Liver (tissue), 9 donors: Measurements from ENCODE around the gene KAZN. TPM values are rescaled to one million over a fixed set of nuclear protein-coding genes. Genes with fewer than 3 reads are reported as not detected.

Source experiments
- DNase-seq: peaks from one replicate; pipeline ENCODE4 v3.0.0-alpha.2; 2017; ENCODE audit warnings: low spot score
- H3K27ac ChIP-seq, 2 donors: one replicate each; pipeline ENCODE4 v1.7.0; 2013; ENCODE audit warnings: inconsistent platforms in 2 of 2, low read length in 2 of 2, control low read depth in 1 of 2, low read depth in 1 of 2, mild to moderate bottlenecking in 1 of 2
- H3K27me3 ChIP-seq, 4 donors: one replicate each; pipeline versions ENCODE4 v1.6.1 to v1.7.0; 2013; ENCODE audit warnings: low read length in 3 of 4, inconsistent platforms in 1 of 4, mild to moderate bottlenecking in 1 of 4, moderate library complexity in 1 of 4; ENCODE audit not compliant: control insufficient read depth in 4 of 4, insufficient read depth in 4 of 4
- H3K36me3 ChIP-seq, 4 donors: one replicate each; pipeline versions ENCODE4 v1.6.1 to v1.7.0; 2013; ENCODE audit warnings: low read length in 3 of 4, mild to moderate bottlenecking in 3 of 4, low read depth in 1 of 4, moderate library complexity in 1 of 4; ENCODE audit not compliant: control insufficient read depth in 4 of 4, insufficient read depth in 3 of 4
- H3K4me1 ChIP-seq, 4 donors: one replicate each; pipeline versions ENCODE4 v1.6.1 to v1.7.0; 2013; ENCODE audit warnings: low read length in 3 of 4, mild to moderate bottlenecking in 3 of 4, moderate library complexity in 1 of 4; ENCODE audit not compliant: control insufficient read depth in 4 of 4, insufficient read depth in 4 of 4
- H3K4me3 ChIP-seq, 3 donors: one replicate each; pipeline versions ENCODE4 v1.6.1 to v1.7.0; 2013; ENCODE audit warnings: low read length in 3 of 3, control low read depth in 1 of 3, low read depth in 1 of 3, mild to moderate bottlenecking in 1 of 3
- H3K9ac ChIP-seq, 2 donors: one replicate each; pipeline ENCODE4 v1.7.0; 2013; ENCODE audit warnings: low read length in 2 of 2, mild to moderate bottlenecking in 2 of 2, moderate library complexity in 2 of 2, control low read depth in 1 of 2, low read depth in 1 of 2
- H3K9me3 ChIP-seq, 4 donors: one replicate each; pipeline versions ENCODE4 v1.6.1 to v1.7.0; 2013; ENCODE audit warnings: low read length in 3 of 4; ENCODE audit not compliant: control insufficient read depth in 4 of 4
- CTCF ChIP-seq: fragments of 150-350 bp; IDR thresholded peaks from 2 replicates; pipeline ENCODE4 v1.5.1; 2017; ENCODE audit warnings: improper control_type of control experiment, low read depth, low read length; ENCODE audit not compliant: missing input control
- EGR1 ChIP-seq, 2 donors: IDR thresholded peaks; 2 replicates each; pipeline ENCODE4 v1.6.1; 2016 to 2018; ENCODE audit warnings: antibody characterized with exemption in 2 of 2, low read depth in 2 of 2
- FOXA1 ChIP-seq: IDR thresholded peaks from 2 replicates; pipeline ENCODE4 v1.6.1; 2016; ENCODE audit warnings: antibody characterized with exemption
- FOXA2 ChIP-seq: IDR thresholded peaks from 2 replicates; pipeline ENCODE4 v1.6.1; 2016; ENCODE audit warnings: antibody characterized with exemption
- GABPA ChIP-seq, 2 donors: IDR thresholded peaks in 1 of 2; conservative IDR thresholded peaks in 1 of 2; 2 replicates each; pipeline ENCODE4 v1.6.1; 2016; ENCODE audit warnings: antibody characterized with exemption in 2 of 2, mild to moderate bottlenecking in 1 of 2, moderate library complexity in 1 of 2
- HNF4A ChIP-seq, 2 donors: conservative IDR thresholded peaks; 2 replicates each; pipeline ENCODE4 v1.6.1; 2016; ENCODE audit warnings: antibody characterized with exemption in 2 of 2, mild to moderate bottlenecking in 2 of 2
- HNF4G ChIP-seq: IDR thresholded peaks from 2 replicates; pipeline ENCODE4 v1.6.1; 2016; ENCODE audit warnings: antibody characterized with exemption
- JUND ChIP-seq, 2 donors: IDR thresholded peaks; 2 replicates each; pipeline ENCODE4 v1.6.1; 2016; ENCODE audit warnings: antibody characterized with exemption in 2 of 2
- MAX ChIP-seq: IDR thresholded peaks from 2 replicates; pipeline ENCODE4 v1.6.1; 2016; ENCODE audit warnings: antibody characterized with exemption
- NR2F2 ChIP-seq: IDR thresholded peaks from 2 replicates; pipeline ENCODE4 v1.6.1; 2016; ENCODE audit warnings: antibody characterized with exemption
- RAD21 ChIP-seq, 2 donors: IDR thresholded peaks; 2 replicates each; pipeline ENCODE4 v1.6.1; 2016; ENCODE audit warnings: antibody characterized with exemption in 2 of 2, mild to moderate bottlenecking in 2 of 2
- REST ChIP-seq: IDR thresholded peaks from 2 replicates; pipeline ENCODE4 v1.6.1; 2016; ENCODE audit warnings: antibody characterized with exemption, mild to moderate bottlenecking
- RXRA ChIP-seq, 2 donors: IDR thresholded peaks; 2 replicates each; pipeline ENCODE4 v1.6.1; 2017 to 2018; ENCODE audit warnings: antibody characterized with exemption in 2 of 2, mild to moderate bottlenecking in 1 of 2
- SP1 ChIP-seq: IDR thresholded peaks from 2 replicates; pipeline ENCODE4 v1.6.1; 2018; ENCODE audit warnings: antibody characterized with exemption, mild to moderate bottlenecking
- TAF1 ChIP-seq: conservative IDR thresholded peaks from 2 replicates; pipeline ENCODE4 v1.6.1; 2016; ENCODE audit warnings: antibody characterized with exemption, mild to moderate bottlenecking
- YY1 ChIP-seq: IDR thresholded peaks from 2 replicates; pipeline ENCODE4 v1.6.1; 2016; ENCODE audit warnings: antibody characterized with exemption, mild to moderate bottlenecking
- WGBS: extraction: QIAGEN DNeasy Blood & Tissue Kit; methylation state at CpG from one replicate; pipeline ENCODE4 v1.1.7; 2013; 5-methylcytosine and 5-hydroxymethylcytosine counted together
- polyA plus RNA-seq, 2 donors: library from polyadenylated mRNA; stranded (reverse) in 1 of 2; unstranded in 1 of 2; fragments of 200-250 nt in 1 of 2; fragments of >200 nt in 1 of 2; fragmentation: Nextera tagmentation in 1 of 2; extraction: Ambion mirVana in 1 of 2; gene quantifications; one replicate each; pipeline versions ENCODE4 v1.2.1 to v1.2.3, GENCODE V29; 2013 to 2015
- total RNA-seq, 2 donors: library from RNA; depleted of rRNA; stranded (reverse); fragments of >200 nt; gene quantifications; one replicate each; pipeline ENCODE4 v1.2.3, GENCODE V29; 2014
- TF ChIP-seq, protein P1 (sequence below): IDR thresholded peaks from 2 replicates; pipeline ENCODE4 v1.6.1; 2016; ENCODE audit warnings: antibody characterized with exemption
- donor health status: healthy.
- donor health status: healthy.
- donor health status: healthy.
- donor health status: healthy.
- donor health status: healthy.

KAZN gene
- total and polyA plus RNA-seq, 4 donors = 1.9 to 6.9 (median 2.4) TPM

GRCh38 chr1:14891991-14892390 is 293.5 kb downstream of the KAZN start:
- Histone ChIP-seq H3K4me1 (no peaks in the 10 kb centered on the region), H3K4me3 (no peak overlapping the region), H3K9ac (no peak overlapping the region), H3K36me3 (no peaks in the 10 kb centered on the region), H3K9me3 (no peaks in the 10 kb centered on the region), H3K27me3 (no peaks in the 10 kb centered on the region), H3K27ac (no peak overlapping the region)
- no peak for DNase-seq
- 87% methylated on average over 4 of the region's 4 CpGs for WGBS
- TF ChIP-seq EGR1 (IDR thresholded peaks at IDR 0.05; ENCODE audit: low read depth in 2 of 2) (no peak), CTCF (no peak), SP1 (no peak), RXRA (IDR thresholded peaks at IDR 0.05) (no peak), FOXA1 (no peak), HNF4A (conservative IDR thresholded peaks at IDR 0.05) (no peak), HNF4G (no peak), FOXA2 (no peak), REST (no peak), MAX (no peak), GABPA (IDR thresholded peaks at IDR 0.05 in 1 of 2, conservative IDR thresholded peaks at IDR 0.05 in 1 of 2) (no peak), YY1 (no peak), RAD21 (IDR thresholded peaks at IDR 0.05) (no peak), NR2F2 (no peak), TAF1 (no peak), JUND (IDR thresholded peaks at IDR 0.05) (no peak)
- TF ChIP-seq, protein P1, sequence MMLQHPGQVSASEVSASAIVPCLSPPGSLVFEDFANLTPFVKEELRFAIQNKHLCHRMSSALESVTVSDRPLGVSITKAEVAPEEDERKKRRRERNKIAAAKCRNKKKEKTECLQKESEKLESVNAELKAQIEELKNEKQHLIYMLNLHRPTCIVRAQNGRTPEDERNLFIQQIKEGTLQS = no peak

- TF ChIP-seq HNF4G (no peak), RAD21 (IDR thresholded peaks at IDR 0.05) (no peak), GABPA (IDR thresholded peaks at IDR 0.05 in 1 of 2, conservative IDR thresholded peaks at IDR 0.05 in 1 of 2) (no peak)
- Histone ChIP-seq H3K9me3 (no peaks in the 10 kb centered on the region), H3K36me3 (no peaks in the 10 kb centered on the region), H3K27ac (no peak overlapping the region), H3K27me3 (peaks cover 0 to 2% (median 0%) of the 10 kb centered on the region in 4 donors), H3K4me1 (no peaks in the 10 kb centered on the region), H3K4me3 (no peak overlapping the region), H3K9ac (no peak overlapping the region)
- no peak for DNase-seq
- WGBS = 63% methylated on average over 11 of the region's 11 CpGs
These were observed 296.5 kb downstream of the KAZN start for GRCh38 chr1:14894811-14895560.
